Measurements from ENCODE around the gene NOTO.

NOTO gene

GRCh38 chr2:73235315-73236028 is 33.1 kb downstream of the NOTO start:
- no peak for DNase-seq

DNA sequence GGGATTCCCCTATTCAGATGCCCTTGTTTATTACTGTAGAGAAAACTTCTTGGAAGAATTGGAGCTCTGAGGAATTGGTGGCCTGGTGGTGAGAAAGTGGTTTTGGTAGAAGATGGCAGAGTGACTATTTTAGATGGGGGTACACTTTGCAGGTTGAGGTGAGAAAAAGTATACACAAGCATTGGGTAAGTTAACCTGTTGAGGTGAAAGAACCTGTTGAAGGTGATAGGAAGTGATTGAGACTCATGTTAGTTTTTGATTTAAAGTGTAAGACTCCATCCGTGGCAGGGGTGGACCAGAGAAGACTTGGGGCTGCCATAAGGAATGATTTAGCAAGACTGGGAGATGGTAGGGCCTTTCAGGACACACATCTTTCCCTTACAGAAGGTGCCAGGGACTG is 34.8 kb downstream of the NOTO start:
- no peak for DNase-seq

- no peak for DNase-seq
Observed at GRCh38 chr2:73238149-73238548, 35.8 kb downstream of the NOTO start.

DNA sequence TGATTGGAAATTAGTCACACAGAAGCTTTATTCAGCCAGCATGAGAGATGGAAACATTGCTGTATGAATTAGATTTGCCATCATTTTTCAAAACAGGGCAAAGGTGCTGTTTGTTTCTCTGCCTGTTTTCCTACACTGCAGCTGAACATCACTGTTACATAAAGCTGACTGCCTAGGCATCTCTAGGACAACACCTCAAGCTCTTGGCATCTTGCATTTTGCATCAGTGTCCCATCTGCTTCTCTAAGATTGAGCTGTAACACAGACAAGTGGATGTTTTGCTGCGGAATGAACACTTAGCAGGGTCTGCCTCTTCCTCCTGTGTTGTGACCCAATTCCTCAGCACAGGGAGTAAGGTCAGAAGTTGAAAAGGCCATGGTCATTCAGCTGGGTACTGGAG is 36.6 kb downstream of the NOTO start:
- no peak for DNase-seq

DNA sequence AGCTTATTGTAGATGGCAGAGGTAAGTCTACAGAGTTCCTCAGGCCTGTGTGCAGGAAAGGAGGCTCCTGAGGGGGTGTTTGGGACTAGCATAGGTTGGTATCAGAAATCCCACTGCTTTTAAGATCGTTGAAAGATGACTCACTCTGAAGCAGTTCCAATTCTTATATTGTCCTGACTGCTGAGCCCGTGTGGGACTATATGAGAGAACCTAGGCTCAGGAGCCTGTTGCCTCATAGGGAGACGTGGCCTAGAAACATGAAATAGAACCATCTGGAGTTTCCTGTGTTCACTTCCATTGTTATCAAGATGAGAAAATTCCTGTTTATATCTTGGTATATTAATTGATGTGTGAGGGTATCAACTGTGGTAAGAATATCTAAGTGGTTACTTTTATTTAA is 37.4 kb downstream of the NOTO start:
- no peak for DNase-seq

GRCh38 chr2:73243884-73244570 is 41.7 kb downstream of the NOTO start:
- DNase-seq = no peak

GRCh38 chr2:73244580-73244979 is 42.2 kb downstream of the NOTO start:
- no peak for DNase-seq

DNA sequence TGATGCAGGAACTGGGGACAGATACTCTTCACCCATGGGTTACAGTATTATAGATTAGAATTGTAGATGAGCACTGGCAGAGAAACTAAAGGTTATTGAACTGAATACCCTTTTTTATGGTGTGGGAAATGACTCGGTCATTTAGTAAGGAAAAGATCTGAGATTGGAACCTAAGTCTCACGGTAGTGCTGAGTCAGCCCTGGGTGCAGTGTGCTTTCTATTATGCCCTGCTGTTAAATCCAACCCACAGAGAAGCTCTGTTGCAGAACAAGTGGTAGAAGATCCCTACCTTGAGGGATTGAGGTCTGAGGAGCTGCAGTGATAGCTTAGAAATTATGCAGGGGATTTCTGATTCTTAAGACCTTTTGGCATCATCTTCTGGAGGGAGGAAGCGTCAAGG is 44.5 kb downstream of the NOTO start:
- DNase-seq = no peak

DNA sequence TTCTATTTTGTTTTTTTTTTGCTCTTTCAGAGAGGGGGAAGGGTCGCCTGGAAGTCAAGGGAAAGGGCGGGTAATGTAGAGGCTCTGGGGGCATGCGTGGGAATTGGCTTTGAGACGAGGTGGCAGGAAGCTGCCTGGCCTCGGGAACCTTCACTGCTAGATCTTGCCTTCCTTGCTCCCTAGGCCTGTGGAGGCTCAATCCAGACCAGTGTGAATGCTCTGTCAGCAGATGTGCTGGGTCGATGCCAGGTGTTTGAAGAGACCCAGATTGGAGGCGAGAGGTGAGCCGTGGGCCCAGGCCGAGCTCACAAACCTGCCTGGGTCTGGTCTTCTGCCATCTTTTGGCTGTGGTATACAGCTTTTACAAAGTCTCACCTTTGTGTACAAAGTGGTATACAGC is 47.3 kb downstream of the NOTO start:
- DNase-seq = no peak

DNA sequence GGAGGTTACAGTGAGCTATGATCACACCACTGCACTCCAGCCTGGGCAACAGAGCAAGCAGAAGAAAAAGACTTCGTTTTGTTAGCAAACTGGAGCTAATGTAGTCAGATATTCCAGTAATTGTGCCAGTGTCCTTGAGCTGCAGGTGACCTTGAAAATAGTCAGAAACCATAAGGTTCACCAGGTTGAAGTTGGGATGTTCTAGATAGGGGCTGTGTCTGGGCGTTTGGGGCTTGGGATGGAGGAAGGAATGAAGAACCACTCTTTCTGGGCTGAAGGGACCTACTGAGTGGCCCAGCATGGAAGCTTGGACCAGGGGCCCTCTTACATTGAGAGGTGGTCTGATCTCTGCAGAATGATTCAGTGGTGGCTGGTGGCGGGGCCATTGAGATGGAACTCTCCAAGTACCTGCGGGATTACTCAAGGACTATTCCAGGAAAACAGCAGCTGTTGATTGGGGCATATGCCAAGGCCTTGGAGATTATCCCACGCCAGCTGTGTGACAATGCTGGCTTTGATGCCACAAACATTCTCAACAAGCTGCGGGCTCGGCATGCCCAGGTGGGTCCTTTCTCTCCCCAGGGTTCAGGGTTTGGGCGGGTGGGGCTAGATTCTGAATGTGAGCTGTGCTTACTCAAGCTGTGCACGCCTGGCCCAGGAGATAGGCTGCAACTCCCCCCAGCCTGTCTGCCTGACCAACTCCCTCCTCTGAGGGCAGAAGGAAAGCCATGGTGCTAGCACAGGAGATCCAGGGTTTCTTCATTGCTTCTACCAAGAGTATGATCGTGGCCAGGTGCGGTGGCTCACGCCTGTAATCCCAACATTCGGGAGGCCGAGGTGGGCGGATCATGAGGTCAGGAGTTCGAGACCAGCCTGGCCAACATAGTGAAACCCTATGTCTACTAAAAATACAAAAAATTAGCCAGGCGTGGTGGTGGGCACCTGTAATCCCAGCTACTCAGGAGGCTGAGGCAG is 48.8 kb downstream of the NOTO start:
- DNase-seq = no peak

DNA sequence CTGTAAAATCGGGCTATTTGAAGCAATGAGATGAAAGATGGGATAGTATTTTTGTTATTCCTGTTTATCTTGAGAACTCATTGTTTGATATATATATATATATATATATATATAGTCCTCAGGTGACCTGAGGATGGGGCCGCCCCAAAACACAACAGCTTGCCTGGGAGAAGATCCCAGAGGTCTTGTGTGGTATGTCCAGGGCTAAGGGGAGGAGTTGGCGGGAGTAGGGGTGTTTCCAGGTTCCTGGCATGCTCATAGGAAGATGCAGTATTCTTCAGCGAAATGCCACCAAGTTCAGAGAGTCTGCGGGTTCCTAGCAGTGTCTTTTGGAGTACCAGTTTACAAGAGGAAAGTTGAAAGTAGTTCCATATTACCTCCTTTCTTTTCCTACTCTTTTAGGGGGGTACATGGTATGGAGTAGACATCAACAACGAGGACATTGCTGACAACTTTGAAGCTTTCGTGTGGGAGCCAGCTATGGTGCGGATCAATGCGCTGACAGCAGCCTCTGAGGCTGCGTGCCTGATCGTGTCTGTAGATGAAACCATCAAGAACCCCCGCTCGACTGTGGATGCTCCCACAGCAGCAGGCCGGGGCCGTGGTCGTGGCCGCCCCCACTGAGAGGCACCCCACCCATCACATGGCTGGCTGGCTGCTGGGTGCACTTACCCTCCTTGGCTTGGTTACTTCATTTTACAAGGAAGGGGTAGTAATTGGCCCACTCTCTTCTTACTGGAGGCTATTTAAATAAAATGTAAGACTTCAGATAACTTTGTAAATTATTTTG is 50.1 kb downstream of the NOTO start:
- no peak for DNase-seq

DNA sequence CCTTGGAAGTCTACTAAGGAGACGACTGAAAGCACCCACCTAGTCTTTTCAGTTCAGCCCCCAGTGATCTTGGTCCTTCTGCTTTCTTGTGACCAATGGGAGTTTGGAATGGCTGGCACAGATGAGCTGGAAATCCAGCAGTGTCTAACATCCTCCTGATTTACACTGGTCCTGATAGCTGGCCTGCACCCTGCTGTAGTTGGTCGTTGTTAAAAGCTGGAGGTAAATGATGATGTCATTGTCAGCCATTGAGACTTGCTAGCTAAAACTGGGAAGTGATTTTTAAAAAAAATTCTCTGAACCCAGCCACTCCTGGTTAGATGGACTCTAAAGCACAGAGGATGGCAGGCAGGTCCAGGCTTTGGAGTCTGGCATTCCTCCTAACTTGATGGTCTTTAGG is 51.0 kb downstream of the NOTO start:
- no peak for DNase-seq

GRCh38 chr2:73253901-73254300 is 51.5 kb downstream of the NOTO start:
- DNase-seq = no peak

- DNase-seq = no peak
Observed at GRCh38 chr2:73254343-73255006, 52.1 kb downstream of the NOTO start.

DNA sequence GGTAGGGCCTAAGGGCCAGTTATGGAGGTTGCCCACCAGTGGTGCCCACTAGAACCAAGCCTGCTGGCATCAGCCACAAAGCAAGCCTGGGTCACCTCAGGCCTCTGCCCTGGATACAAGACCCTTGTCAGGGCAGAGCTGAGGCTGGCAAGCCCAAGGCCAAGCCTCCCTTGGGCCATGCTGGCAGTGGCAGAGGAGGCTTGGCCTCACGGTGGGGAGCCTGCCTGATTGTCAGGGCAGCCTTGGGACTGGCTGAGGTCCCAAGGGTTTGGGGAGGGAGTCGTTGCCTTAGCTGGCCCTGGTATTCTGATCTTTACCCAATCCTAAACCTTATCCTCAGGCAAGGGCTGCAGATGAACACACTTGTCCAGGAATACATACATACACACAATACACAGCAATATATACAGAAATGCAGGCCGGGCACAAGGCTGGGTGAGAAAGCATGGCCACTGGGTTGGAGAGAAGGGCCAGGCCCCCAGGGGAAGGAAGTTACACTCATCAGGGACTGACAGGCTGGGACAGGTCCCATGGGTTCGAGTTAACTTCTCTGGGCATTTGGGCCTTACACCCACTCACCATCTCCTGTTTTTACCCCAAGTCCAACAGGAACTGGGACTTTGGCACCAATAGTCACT is 52.8 kb downstream of the NOTO start:
- DNase-seq = no peak

GRCh38 chr2:73255907-73256617 is 53.7 kb downstream of the NOTO start:
- no peak for DNase-seq

DNA sequence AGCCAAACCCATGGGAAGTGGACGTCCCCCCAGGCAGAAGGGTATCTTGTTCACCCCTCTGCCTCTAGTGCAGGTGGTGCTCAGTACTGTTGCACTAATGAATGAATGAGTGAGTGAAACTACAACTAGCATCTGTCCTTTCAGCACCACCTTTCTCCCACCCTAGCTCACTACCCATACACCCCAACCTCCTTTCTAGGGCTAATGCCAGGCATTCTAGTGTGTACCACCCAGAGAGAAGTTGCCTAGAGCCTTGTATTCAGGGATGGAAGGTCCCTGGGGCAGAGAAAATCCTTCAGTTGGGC is 54.2 kb downstream of the NOTO start:
- no peak for DNase-seq

DNA sequence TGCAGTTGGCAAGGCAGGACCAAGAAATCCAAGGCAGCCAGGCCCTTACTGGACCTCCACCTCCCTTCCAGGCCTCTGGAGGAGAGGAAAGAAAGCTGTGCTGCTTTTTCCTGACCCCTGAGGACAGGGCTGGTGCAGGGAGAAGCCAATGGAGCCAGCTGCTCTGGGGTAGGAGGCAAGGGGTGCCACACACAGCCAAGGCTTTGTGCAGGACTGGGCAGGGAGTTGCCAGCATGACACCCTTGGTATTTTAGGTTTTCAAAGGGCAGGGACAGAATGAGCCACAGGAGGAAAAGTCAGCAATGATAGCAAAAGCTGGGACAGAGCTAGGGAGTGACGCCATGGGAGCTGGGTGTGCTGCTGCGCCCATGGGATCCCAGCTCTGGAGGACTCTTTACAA is 54.6 kb downstream of the NOTO start:
- no peak for DNase-seq

DNA sequence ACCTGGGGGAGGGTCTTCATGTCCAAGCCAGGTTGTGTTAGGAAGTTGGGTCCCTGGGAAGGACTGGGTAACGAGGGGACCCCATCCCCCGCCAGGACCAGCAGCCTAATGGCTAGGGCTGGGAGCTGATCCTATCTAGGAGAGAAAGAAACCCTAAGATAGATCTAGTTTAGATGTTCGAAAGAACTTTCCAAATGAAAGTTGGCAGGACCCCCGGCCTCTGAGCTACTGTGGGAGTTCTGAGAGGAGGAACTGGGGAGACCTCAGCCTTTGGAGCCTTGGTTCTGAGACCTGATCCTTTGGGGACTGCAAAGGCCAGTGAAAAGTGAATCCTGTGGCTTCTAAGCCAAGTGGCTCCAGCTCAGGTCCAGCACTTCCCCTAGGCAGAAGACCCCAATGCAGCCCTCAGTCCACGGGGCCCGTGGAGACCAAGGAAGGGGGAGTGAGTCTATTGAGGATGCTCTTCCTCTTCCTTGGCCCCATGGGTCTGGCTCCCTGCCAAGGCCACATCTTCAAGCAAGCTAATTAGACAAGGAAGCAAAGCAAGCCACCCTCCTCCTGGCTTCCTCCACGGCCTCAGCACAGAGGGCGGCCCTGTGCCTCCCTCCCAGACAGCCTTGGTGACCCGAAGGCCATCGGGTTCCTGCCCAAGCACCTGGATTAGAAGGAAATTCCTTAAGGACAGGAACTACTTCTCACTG is 55.2 kb downstream of the NOTO start:
- no peak for DNase-seq

DNA sequence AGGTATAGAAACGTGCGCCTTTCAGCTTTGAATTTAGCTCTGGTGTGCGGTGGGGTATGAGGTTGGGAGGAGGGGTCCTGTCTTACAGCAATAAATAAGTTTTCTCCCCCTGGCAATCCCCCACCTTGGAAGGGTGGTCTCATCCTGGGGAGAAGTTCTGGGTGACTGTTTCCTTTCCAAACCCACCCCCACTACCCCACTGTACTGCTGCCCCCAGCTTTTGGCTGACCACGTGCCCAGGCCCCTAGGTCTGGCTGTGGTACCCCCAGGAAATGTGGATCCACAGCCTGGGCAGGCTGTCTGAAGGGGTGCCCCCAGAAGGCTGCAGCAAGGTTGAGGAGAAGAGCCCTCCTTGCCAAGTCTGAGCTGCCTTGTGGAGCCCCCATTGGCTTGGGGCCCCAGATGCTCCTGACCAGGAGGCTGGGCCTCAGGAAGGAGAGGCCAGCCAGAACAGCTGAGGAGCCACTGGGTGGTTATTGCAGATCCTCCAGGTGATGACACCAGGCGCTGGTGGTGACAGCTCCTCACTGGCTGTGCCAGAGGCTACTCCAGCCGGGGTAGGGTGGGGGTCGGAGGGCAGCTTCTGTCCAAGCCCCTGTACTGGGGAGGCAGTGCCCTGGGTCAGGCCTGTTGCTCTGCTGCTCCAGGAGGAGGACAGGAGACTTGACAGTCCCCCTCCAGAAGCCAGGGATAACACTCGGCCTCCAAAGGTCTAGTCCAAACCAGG is 56.0 kb downstream of the NOTO start:
- no peak for DNase-seq
